ENCODE data around the gene RNASEH1.
"Not testable (repeated sequence)": the region's sequence is repeated elsewhere in the genome, so short reads cannot be mapped to it uniquely, and the experiment has no call there.

RNASEH1 gene

GRCh38 chr2:3517948-3518495 lies 40.1 kb downstream of the RNASEH1 start:
- no peak for DNase-seq

- DNase-seq: no peak
Measured at GRCh38 chr2:3516831-3517230, 41.3 kb downstream of the RNASEH1 start.

- not testable (repeated sequence) for DNase-seq
Measured at GRCh38 chr2:3515438-3515837, 42.7 kb downstream of the RNASEH1 start.

GRCh38 chr2:3513026-3513810 lies 44.9 kb downstream of the RNASEH1 start:
- DNase-seq: no peak

- no peak for DNase-seq
Measured at GRCh38 chr2:3512086-3512485, 46.0 kb downstream of the RNASEH1 start.

- DNase-seq: no peak
Measured at GRCh38 chr2:3505771-3506170, 52.4 kb downstream of the RNASEH1 start.

- DNase-seq: no peak
Measured at GRCh38 chr2:3504741-3505140, 53.4 kb downstream of the RNASEH1 start.

- no peak for DNase-seq
Measured at GRCh38 chr2:3503483-3503882, 54.6 kb downstream of the RNASEH1 start.

- no peak for DNase-seq
Measured at GRCh38 chr2:3503046-3503445, 55.1 kb downstream of the RNASEH1 start.

GRCh38 chr2:3500326-3500899 lies 57.7 kb downstream of the RNASEH1 start:
- no peak for DNase-seq

GRCh38 chr2:3498783-3499394 lies 59.2 kb downstream of the RNASEH1 start:
- no peak for DNase-seq

GRCh38 chr2:3496708-3497080 lies 61.4 kb downstream of the RNASEH1 start:
- not testable (repeated sequence) for DNase-seq
